Gastrocnemius medialis (tissue), 4 donors: ENCODE data around the gene DIAPH1. TPM values are rescaled to one million over a fixed set of nuclear protein-coding genes. Genes with fewer than 3 reads are reported as not detected.

Experiments
- ATAC-seq, 2 donors: fragments of 150-250 bp; one replicate each; pipeline ENCODE4 v1.9.1; 2016
- DNase-seq, 2 donors: peaks; one replicate each; pipeline ENCODE4 v3.0.0-alpha.2; 2019
- H3K27ac ChIP-seq, 4 donors: fragments of 200-600 bp; sonication (generic); 1 replicate in 1 of 4; 2 replicates in 3 of 4; pipeline ENCODE4 v1.5.1; 2016 to 2018; ENCODE audit warnings: mild to moderate bottlenecking in 2 of 4, moderate library complexity in 1 of 4
- H3K27me3 ChIP-seq, 3 donors: fragments of 200-600 bp; sonication (generic) in 2 of 3; 1 replicate in 1 of 3; 2 replicates in 2 of 3; pipeline versions ENCODE4 v1.5.1 to v1.6.0; 2016 to 2019; ENCODE audit warnings: mild to moderate bottlenecking in 1 of 3, moderate library complexity in 1 of 3
- H3K36me3 ChIP-seq, 2 donors: fragments of 200-600 bp; sonication (generic) in 1 of 2; one replicate each; pipeline ENCODE4 v1.5.1; 2017 to 2018
- H3K4me1 ChIP-seq, 2 donors: fragments of 200-600 bp; sonication (generic) in 1 of 2; one replicate each; pipeline ENCODE4 v1.5.1; 2016 to 2017; ENCODE audit warnings: mild to moderate bottlenecking in 2 of 2
- H3K4me3 ChIP-seq, 4 donors: fragments of 200-600 bp; sonication (generic) in 3 of 4; 1 replicate in 1 of 4; 2 replicates in 3 of 4; pipeline ENCODE4 v1.5.1; 2016 to 2019; ENCODE audit warnings: mild to moderate bottlenecking in 2 of 4
- H3K9me3 ChIP-seq, 3 donors: fragments of 200-600 bp; sonication (generic) in 2 of 3; 1 replicate in 1 of 3; 2 replicates in 2 of 3; pipeline ENCODE4 v1.5.1; 2016 to 2019
- CTCF ChIP-seq, 5 experiments: fragments of 450-650 bp in 3 of 5; fragments of 200-600 bp in 2 of 5; sonication (generic) in 2 of 5; IDR thresholded peaks in 4 of 5; conservative IDR thresholded peaks in 1 of 5; 1 replicate in 4 of 5; 2 replicates in 1 of 5; pipeline ENCODE4 v1.5.1; 2016 to 2019; ENCODE audit warnings: antibody characterized with exemption in 5 of 5, mild to moderate bottlenecking in 3 of 5, moderate library complexity in 3 of 5
- POLR2A ChIP-seq, 2 donors: fragments of 450-650 bp; IDR thresholded peaks; one replicate each; pipeline ENCODE4 v1.6.1; 2017; ENCODE audit warnings: antibody characterized with exemption in 2 of 2, mild to moderate bottlenecking in 2 of 2, moderate library complexity in 2 of 2
- in situ Hi-C, 4 donors: fragments of 200-750 bp; cut with MboI; loops; one replicate each; pipeline versions ENCODE4 v1.15.0 to v1.8.0; 2017; ENCODE audit warnings: low sequenced_read_pairs in 4 of 4
- intact Hi-C: fragments of 100-400 bp; cut with DNase I; formaldehyde crosslinking; loops from one replicate; pipeline ENCODE4 v1.15.1; 2023; ENCODE audit warnings: low total_unique reads
- total RNA-seq, 4 donors: library from RNA; depleted of rRNA; stranded (reverse); fragments of >200 nt; gene quantifications; one replicate each; pipeline versions ENCODE4 v1.1.0 to v1.2.3, GENCODE V29; 2016

Gene DIAPH1
- total RNA-seq, 4 donors from 2014 or later = 98.3 to 324 (median 214) TPM

GRCh38 chr5:141558150-141558549 is 60.6 kb downstream of the DIAPH1 start:
- H3K36me3 ChIP-seq = peaks cover 0 to 11% of the 10 kb centered on the region in 2 donors
- H3K4me3 ChIP-seq = peak overlapping the region in 2 of 4 donors; percentile 4 to 38
- no peak for DNase-seq
- ATAC-seq = no peak
- in situ Hi-C loops (loop anchor here (5.0 to 25.0 kb wide), 4 partner anchors 133 to 846 kb away; partner anchors contain the start of genes PCDHB12 (in 2 of the 4), PCDHB13 (in 2 of the 4), PCDHB14 (in 2 of the 4) and PCDHGA11 (in 2 of the 4)), intact Hi-C loops (loop anchor here (2.0 kb wide), 1 partner anchor 137 kb away; the partner anchor contains the start of gene PCDHGA11)
- peaks cover 37 to 44% of the 10 kb centered on the region in 2 donors for H3K4me1 ChIP-seq
- no peaks in the 10 kb centered on the region for H3K9me3 ChIP-seq
- no peaks in the 10 kb centered on the region for H3K27me3 ChIP-seq
- H3K27ac ChIP-seq = peak overlapping the region; percentile 77 to 92 (median 88)
- no peak for TF ChIP-seq POLR2A (IDR thresholded peaks at IDR 0.05)
- peak in 2 of 5 experiments; percentile 5 to 14 for TF ChIP-seq CTCF (IDR thresholded peaks at IDR 0.05 in 4 of 5, conservative IDR thresholded peaks at IDR 0.05 in 1 of 5)

GRCh38 chr5:141557681-141558136 is 61.1 kb downstream of the DIAPH1 start:
- H3K9me3 ChIP-seq = no peaks in the 10 kb centered on the region
- H3K27me3 ChIP-seq = no peaks in the 10 kb centered on the region
- peaks cover 0 to 8% of the 10 kb centered on the region in 2 donors for H3K36me3 ChIP-seq
- in situ Hi-C loops = loop anchor here (5.0 to 25.0 kb wide), 4 partner anchors 133 to 845 kb away; partner anchors contain the start of genes PCDHB12 (in 2 of the 4), PCDHB13 (in 2 of the 4), PCDHB14 (in 2 of the 4) and PCDHGA11 (in 2 of the 4)
- H3K4me1 ChIP-seq = peaks cover 37 to 44% of the 10 kb centered on the region in 2 donors
- H3K4me3 ChIP-seq = peak overlapping the region; percentile 21 to 38 (median 30)
- peak; percentile 80 to 93 for DNase-seq
- peak; percentile 72 to 79 for ATAC-seq
- peak overlapping the region; percentile 77 to 92 (median 88) for H3K27ac ChIP-seq
- TF ChIP-seq POLR2A (IDR thresholded peaks at IDR 0.05) (no peak), CTCF (IDR thresholded peaks at IDR 0.05 in 4 of 5, conservative IDR thresholded peaks at IDR 0.05 in 1 of 5) (peak; percentile 83 to 92 (median 91))
- intact Hi-C loops = loop anchor here (1.0 to 2.0 kb wide), 3 partner anchors 28 to 137 kb away; partner anchors contain the start of genes PCDHGA11 and PCDHGC3

GRCh38 chr5:141547921-141548320 is 70.9 kb downstream of the DIAPH1 start:
- H3K27ac ChIP-seq = no peak overlapping the region
- ATAC-seq (no peak), DNase-seq (no peak)
- H3K36me3 ChIP-seq = peaks cover 0 to 59% of the 10 kb centered on the region in 2 donors
- no peaks in the 10 kb centered on the region for H3K4me1 ChIP-seq
- no peaks in the 10 kb centered on the region for H3K27me3 ChIP-seq
- H3K4me3 ChIP-seq = no peak overlapping the region
- TF ChIP-seq POLR2A (IDR thresholded peaks at IDR 0.05) = no peak
- no peak for TF ChIP-seq CTCF (IDR thresholded peaks at IDR 0.05 in 4 of 5, conservative IDR thresholded peaks at IDR 0.05 in 1 of 5)
- in situ Hi-C loops (no loop called here), intact Hi-C loops (no loop called here)
- peaks cover 0 to 10% (median 6%) of the 10 kb centered on the region in 3 donors for H3K9me3 ChIP-seq

DNA sequence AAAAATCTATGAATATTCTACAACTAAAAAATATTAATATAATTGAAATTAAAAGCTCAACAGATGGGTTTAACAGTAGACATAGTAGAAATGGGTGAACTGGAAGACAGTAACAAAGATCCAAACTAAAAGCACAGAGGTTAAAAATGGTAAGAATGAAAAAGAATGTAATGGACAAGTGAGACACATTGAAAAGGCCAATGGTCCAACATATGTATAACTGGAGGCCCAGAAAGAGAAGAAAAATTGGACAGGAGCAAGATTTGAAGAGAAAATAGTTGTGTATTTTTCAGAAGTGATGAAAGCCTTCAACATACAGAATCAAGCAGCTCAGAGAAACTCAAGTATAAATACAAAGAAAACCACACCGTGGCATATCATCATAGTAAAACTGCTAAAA is 71.3 kb downstream of the DIAPH1 start:
- no peak overlapping the region for H3K27ac ChIP-seq

More for the DNA sequence above, 71.3 kb downstream of the DIAPH1 start:
- TF ChIP-seq POLR2A (IDR thresholded peaks at IDR 0.05) (no peak), CTCF (IDR thresholded peaks at IDR 0.05 in 4 of 5, conservative IDR thresholded peaks at IDR 0.05 in 1 of 5) (no peak)
- intact Hi-C loops (no loop called here), in situ Hi-C loops (no loop called here)
- H3K4me3 ChIP-seq = no peak overlapping the region
- no peak for ATAC-seq
- peaks cover 0 to 59% of the 10 kb centered on the region in 2 donors for H3K36me3 ChIP-seq
- peaks cover 0 to 10% (median 6%) of the 10 kb centered on the region in 3 donors for H3K9me3 ChIP-seq
- DNase-seq = no peak
- H3K4me1 ChIP-seq = no peaks in the 10 kb centered on the region
- H3K27me3 ChIP-seq = no peaks in the 10 kb centered on the region
